H1 (cell line): ENCODE measurements around the gene KLHL40. TPM values are rescaled to one million over a fixed set of nuclear protein-coding genes. Genes with fewer than 3 reads are reported as not detected.

Experiments used
- CHD7 ChIP-seq: fragments of 300-600 bp; sonication (generic); IDR thresholded peaks from 2 replicates; pipeline ENCODE4 v1.7.1; 2012; ENCODE audit warnings: low read length, moderate library complexity, mild to moderate bottlenecking, inconsistent platforms; ENCODE audit not compliant: insufficient replicate concordance
- polyA plus RNA-seq, 7 experiments: library from polyadenylated mRNA; depleted of rRNA in 3 of 7; stranded (reverse) in 5 of 7; unstranded in 2 of 7; fragments of >200 nt in 5 of 7; fragments of 200-250 nt in 2 of 7; gene quantifications; 1 replicate in 5 of 7; 2 replicates in 1 of 7; 4 replicates in 1 of 7; pipeline versions ENCODE4 v1.2.1 to v1.2.3, GENCODE V29; 2011 to 2013; ENCODE audit warnings: missing spikeins in 2 of 7, mixed read lengths in 2 of 7
- total RNA-seq: library from RNA; stranded (reverse); fragmentation: NEBNext Ultra II Directional; extraction: Animal tissue kit (Norgen Biotek cat#: 25700); gene quantifications from 2 replicates; pipeline ENCODE4 v1.2.1, GENCODE V29; 2021

Gene KLHL40
- total and polyA plus RNA-seq, 2 of the 8 experiments (the other 6 are each of a cell fraction or from before 2014, with no cell fraction given), result 0.02 TPM; not detected in 1

- TF ChIP-seq CHD7, result no peak
These were observed 18.2 kb upstream of the KLHL40 start (continued) for GRCh38 chr3:42667096-42667522.
